ENCODE results near the gene FAM25G. TPM values are rescaled to one million over a fixed set of nuclear protein-coding genes. Genes with fewer than 3 reads are reported as not detected.
"Not testable (repeated sequence)": the region's sequence is repeated elsewhere in the genome, so short reads cannot be mapped to it uniquely, and the experiment has no call there.

Gene FAM25G
- total RNA-seq, 2 donors from 2014 or later: not detected

DNA sequence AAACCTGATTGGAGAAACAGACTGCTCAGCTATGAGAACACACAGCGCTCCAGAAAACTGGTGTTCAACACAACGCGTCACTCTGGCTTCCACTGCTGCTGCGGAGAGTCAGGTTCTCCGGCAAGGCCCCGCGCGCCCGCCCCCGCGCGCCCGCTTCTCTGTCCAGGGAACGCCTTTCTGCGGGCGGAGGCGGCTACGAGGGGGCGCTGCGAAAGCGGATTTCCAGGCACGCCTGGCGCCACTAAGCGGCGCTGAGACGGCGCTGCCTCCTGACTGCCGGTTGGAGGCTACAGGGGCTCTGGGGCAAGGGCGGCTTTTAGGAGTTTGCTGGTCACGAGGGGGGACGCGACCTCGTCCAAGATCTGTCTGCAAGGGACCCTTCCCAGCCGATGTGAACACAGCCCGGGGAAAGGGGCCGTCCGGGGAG is 30.2 kb downstream of the FAM25G start:
- H3K27ac ChIP-seq; H3K4me3 ChIP-seq; H3K4me1 ChIP-seq (replicated peaks); H3K27me3 ChIP-seq (replicated peaks; ENCODE audit: insufficient read depth); H3K36me3 ChIP-seq; H3K9me3 ChIP-seq; intact Hi-C loops (cut with DNase I): not testable (repeated sequence)
- DNase-seq (ENCODE audit: low spot score): peak; percentile 32
- peak in 1 of 4 experiments; percentile 21 for TF ChIP-seq CTCF (IDR thresholded peaks at IDR 0.05)
- 0% methylated on average over 5 of the region's 37 CpGs for WGBS

DNA sequence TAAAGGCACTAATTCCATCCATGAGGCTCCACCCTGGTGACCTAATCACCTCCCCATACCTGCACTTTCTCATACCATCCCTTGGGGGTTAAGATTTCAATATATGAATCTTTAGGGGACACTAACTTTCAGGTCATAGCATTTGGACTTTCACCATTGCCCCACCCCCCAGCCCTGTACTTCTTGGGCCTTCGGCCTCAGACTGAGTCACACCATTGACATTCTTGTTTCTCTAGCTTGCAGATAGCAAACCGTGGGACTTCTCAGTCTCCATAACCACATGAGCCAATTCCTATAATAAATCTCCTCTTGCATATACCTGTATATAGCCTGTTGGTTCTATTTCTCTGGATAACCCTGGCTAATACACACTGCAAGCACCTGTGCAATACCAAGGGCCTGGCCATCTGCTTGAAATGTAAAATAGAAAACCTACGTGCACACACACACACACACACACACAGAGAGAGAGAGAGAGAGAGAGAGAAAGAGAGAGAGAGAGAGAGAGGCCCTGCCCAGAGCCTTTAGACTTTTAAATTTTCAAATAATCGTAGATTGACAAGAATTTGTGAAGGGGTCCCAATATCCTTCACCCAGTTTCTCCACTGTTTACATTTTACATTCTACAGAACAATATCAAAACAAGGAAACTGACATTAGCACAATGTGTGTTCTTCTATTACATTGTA is 32.9 kb downstream of the FAM25G start:
- H3K27ac ChIP-seq: no peak overlapping the region
- H3K27me3 ChIP-seq (replicated peaks; ENCODE audit: insufficient read depth): no peaks in the 10 kb centered on the region
- no peak overlapping the region for H3K4me3 ChIP-seq
- 83% methylated on average over 4 of the region's 4 CpGs for WGBS
- H3K36me3 ChIP-seq: no peaks in the 10 kb centered on the region
- H3K4me1 ChIP-seq (replicated peaks): no peaks in the 10 kb centered on the region
- TF ChIP-seq CTCF (IDR thresholded peaks at IDR 0.05) (no peak), POLR2A (IDR thresholded peaks at IDR 0.05) (no peak), POLR2AphosphoS5 (IDR thresholded peaks at IDR 0.05) (no peak)
- H3K9me3 ChIP-seq: no peaks in the 10 kb centered on the region
- intact Hi-C loops (cut with DNase I): no loop called here
- no peak for DNase-seq (ENCODE audit: low spot score)

- Histone ChIP-seq H3K27me3 (replicated peaks; ENCODE audit: insufficient read depth) (no peaks in the 10 kb centered on the region), H3K27ac (no peak overlapping the region), H3K4me3 (no peak overlapping the region), H3K9me3 (no peaks in the 10 kb centered on the region), H3K36me3 (no peaks in the 10 kb centered on the region), H3K4me1 (replicated peaks) (no peaks in the 10 kb centered on the region)
- WGBS: 94% methylated on average over 1 of the region's 1 CpG
- intact Hi-C loops (cut with DNase I): no loop called here
- no peak for DNase-seq (ENCODE audit: low spot score)
- TF ChIP-seq POLR2A (IDR thresholded peaks at IDR 0.05) (no peak), CTCF (IDR thresholded peaks at IDR 0.05) (no peak), POLR2AphosphoS5 (IDR thresholded peaks at IDR 0.05) (no peak)
These were observed 33.7 kb downstream of the FAM25G start for GRCh38 chr10:47457826-47458225.

- WGBS: 100% methylated on average over 1 of the region's 1 CpG
- H3K9me3 ChIP-seq: no peaks in the 10 kb centered on the region
- no peak overlapping the region for H3K4me3 ChIP-seq
- intact Hi-C loops (cut with DNase I): no loop called here
- H3K27me3 ChIP-seq (replicated peaks; ENCODE audit: insufficient read depth): no peaks in the 10 kb centered on the region
- TF ChIP-seq CTCF (IDR thresholded peaks at IDR 0.05) (no peak), POLR2AphosphoS5 (IDR thresholded peaks at IDR 0.05) (no peak), POLR2A (IDR thresholded peaks at IDR 0.05) (no peak)
- no peak overlapping the region for H3K27ac ChIP-seq
- no peaks in the 10 kb centered on the region for H3K36me3 ChIP-seq
- no peaks in the 10 kb centered on the region for H3K4me1 ChIP-seq (replicated peaks)
- DNase-seq (ENCODE audit: low spot score): no peak
These were observed 34.0 kb downstream of the FAM25G start for GRCh38 chr10:47457528-47457820.

- H3K36me3 ChIP-seq: no peaks in the 10 kb centered on the region
- H3K27ac ChIP-seq: no peak overlapping the region
- no peak for DNase-seq (ENCODE audit: low spot score)
- no peak for TF ChIP-seq CTCF (IDR thresholded peaks at IDR 0.05)
- TF ChIP-seq POLR2AphosphoS5 (IDR thresholded peaks at IDR 0.05): no peak
- TF ChIP-seq POLR2A (IDR thresholded peaks at IDR 0.05): no peak
- H3K27me3 ChIP-seq (replicated peaks; ENCODE audit: insufficient read depth): no peaks in the 10 kb centered on the region
- no peaks in the 10 kb centered on the region for H3K9me3 ChIP-seq
- 83% methylated on average over 6 of the region's 6 CpGs for WGBS
- intact Hi-C loops (cut with DNase I): no loop called here
- H3K4me1 ChIP-seq (replicated peaks): no peaks in the 10 kb centered on the region
- no peak overlapping the region for H3K4me3 ChIP-seq
These were observed 34.5 kb downstream of the FAM25G start for GRCh38 chr10:47456794-47457527.

All from prostate gland (tissue), 2 donors.